Panc1 (cell line): ENCODE data around the gene MLKL. TPM values are rescaled to one million over a fixed set of nuclear protein-coding genes. Genes with fewer than 3 reads are reported as not detected.

ENCODE experiments used
- ATAC-seq: fragments of 200-7000 bp; cut with Tn5 transposase; 2 replicates; pipeline ENCODE4 v1.9.1; 2020; ENCODE audit warnings: mild to moderate bottlenecking, moderate library complexity
- BruUV-seq: library from RNA; stranded (reverse); fragments of 400-500 nt; replicated peaks from 2 replicates; lab custom pipeline; 2021; lab: Mats Ljungman, UMichigan
- CTCF ChIA-PET: fragments of 300-600 bp; sonication (Branson Sonifier 250); formaldehyde crosslinking; loops from one replicate; lab custom pipeline; 2022; ENCODE audit warnings: antibody characterized with exemption; lab: Charles Lee
- POLR2A ChIA-PET: fragments of 300-600 bp; sonication (Branson Sonifier 250); formaldehyde crosslinking; loops from one replicate; lab custom pipeline; 2022; ENCODE audit warnings: antibody characterized with exemption; lab: Charles Lee
- DNase-seq: peaks from one replicate; pipeline ENCODE4 v3.0.0-alpha.2; 2010; ENCODE audit warnings: low read depth, low spot score
- H3K27ac ChIP-seq: 2 replicates; pipeline ENCODE4 v1.5.1; 2011; ENCODE audit warnings: mild to moderate bottlenecking, low read length, inconsistent platforms
- H3K27me3 ChIP-seq: fragments of 200-500 bp; sonication (Bioruptor generic); 2 replicates; pipeline ENCODE4 v1.6.0; 2014; ENCODE audit warnings: low read length, inconsistent platforms; ENCODE audit not compliant: control insufficient read depth, insufficient read depth
- H3K36me3 ChIP-seq: fragments of 200-500 bp; sonication (Bioruptor generic); 2 replicates; pipeline ENCODE4 v1.5.1; 2014; ENCODE audit warnings: inconsistent platforms, mild to moderate bottlenecking, low read length, moderate library complexity; ENCODE audit not compliant: control insufficient read depth, insufficient read depth
- H3K4me1 ChIP-seq: 2 replicates; pipeline ENCODE4 v1.5.1; 2011; ENCODE audit warnings: inconsistent platforms, mild to moderate bottlenecking, low read length, moderate library complexity; ENCODE audit not compliant: control insufficient read depth, insufficient read depth
- H3K4me3 ChIP-seq, 2 experiments: 2 replicates each; pipeline ENCODE4 v1.5.1; 2011 to 2012; ENCODE audit warnings: low read depth in 2 of 2, low read length in 2 of 2, mild to moderate bottlenecking in 2 of 2, inconsistent platforms in 1 of 2, moderate library complexity in 1 of 2
- H3K9me3 ChIP-seq: fragments of 200-500 bp; sonication (Bioruptor generic); 2 replicates; pipeline ENCODE4 v1.5.1; 2014; ENCODE audit warnings: low read depth, mild to moderate bottlenecking, inconsistent platforms, low read length, moderate library complexity; ENCODE audit not compliant: control insufficient read depth, insufficient read depth
- POLR2AphosphoS5 ChIP-seq: IDR thresholded peaks from 2 replicates; pipeline ENCODE4 v1.6.1; 2012; ENCODE audit warnings: mild to moderate bottlenecking, low read depth, low read length, moderate library complexity
- REST ChIP-seq, 2 experiments: IDR thresholded peaks; 2 replicates each; pipeline ENCODE4 v1.6.1; 2011 to 2012; ENCODE audit warnings: low read depth in 2 of 2, control low read depth in 1 of 2, low read length in 1 of 2, mild to moderate bottlenecking in 1 of 2, moderate library complexity in 1 of 2; ENCODE audit not compliant: insufficient read depth in 1 of 2
- SIN3A ChIP-seq: IDR thresholded peaks from 2 replicates; pipeline ENCODE4 v1.6.1; 2012; ENCODE audit warnings: low read depth, mild to moderate bottlenecking, low read length, moderate library complexity, borderline replicate concordance; ENCODE audit not compliant: insufficient read depth
- TCF7L2 ChIP-seq: IDR thresholded peaks from 2 replicates; pipeline ENCODE4 v1.6.1; 2011; ENCODE audit warnings: mild to moderate bottlenecking, low read depth, low read length, inconsistent platforms
- in situ Hi-C: cut with HindIII; loops from 2 replicates; pipeline ENCODE4 v1.10.0; 2016; ENCODE audit warnings: low sequenced_read_pairs, low pct_unique_long_range_greater_than_20kb
- intact Hi-C: fragments of 100-400 bp; cut with micrococcal nuclease; formaldehyde crosslinking; loops from one replicate; pipeline ENCODE4 v1.10.0; 2022; ENCODE audit not compliant: unreplicated experiment
- total RNA-seq: library from RNA; stranded (reverse); gene quantifications from one replicate; pipeline ENCODE4 v1.2.1, GENCODE V29; 2021; ENCODE audit not compliant: unreplicated experiment
- TF ChIP-seq, protein P1 (sequence below): fragments of 450-650 bp; IDR thresholded peaks from 2 replicates; pipeline ENCODE4 v1.5.1; 2017; ENCODE audit warnings: mild to moderate bottlenecking

The MLKL gene
- total RNA-seq, 1 experiment from 2014 or later, result 4.8 TPM

- no TSS peak for BruUV-seq
- H3K4me3 ChIP-seq, result no peak overlapping the region
- ATAC-seq (no peak), DNase-seq (no peak)
- TF ChIP-seq, protein P1, sequence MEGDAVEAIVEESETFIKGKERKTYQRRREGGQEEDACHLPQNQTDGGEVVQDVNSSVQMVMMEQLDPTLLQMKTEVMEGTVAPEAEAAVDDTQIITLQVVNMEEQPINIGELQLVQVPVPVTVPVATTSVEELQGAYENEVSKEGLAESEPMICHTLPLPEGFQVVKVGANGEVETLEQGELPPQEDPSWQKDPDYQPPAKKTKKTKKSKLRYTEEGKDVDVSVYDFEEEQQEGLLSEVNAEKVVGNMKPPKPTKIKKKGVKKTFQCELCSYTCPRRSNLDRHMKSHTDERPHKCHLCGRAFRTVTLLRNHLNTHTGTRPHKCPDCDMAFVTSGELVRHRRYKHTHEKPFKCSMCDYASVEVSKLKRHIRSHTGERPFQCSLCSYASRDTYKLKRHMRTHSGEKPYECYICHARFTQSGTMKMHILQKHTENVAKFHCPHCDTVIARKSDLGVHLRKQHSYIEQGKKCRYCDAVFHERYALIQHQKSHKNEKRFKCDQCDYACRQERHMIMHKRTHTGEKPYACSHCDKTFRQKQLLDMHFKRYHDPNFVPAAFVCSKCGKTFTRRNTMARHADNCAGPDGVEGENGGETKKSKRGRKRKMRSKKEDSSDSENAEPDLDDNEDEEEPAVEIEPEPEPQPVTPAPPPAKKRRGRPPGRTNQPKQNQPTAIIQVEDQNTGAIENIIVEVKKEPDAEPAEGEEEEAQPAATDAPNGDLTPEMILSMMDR, result no peak
- TF ChIP-seq REST (IDR thresholded peaks at IDR 0.05; ENCODE audit: insufficient read depth in 1 of 2, low read depth in 2 of 2, low read length in 1 of 2) (no peak), SIN3A (no peak), TCF7L2 (no peak), POLR2AphosphoS5 (no peak)
- intact Hi-C loops (no loop called here), in situ Hi-C loops (no loop called here)
- ChIA-PET POLR2A (no interaction called here), CTCF (no interaction called here)
- H3K27ac ChIP-seq, result no peak overlapping the region
- no peaks in the 10 kb centered on the region for H3K27me3 ChIP-seq
- no peaks in the 10 kb centered on the region for H3K36me3 ChIP-seq
- H3K9me3 ChIP-seq, result no peaks in the 10 kb centered on the region
- no peaks in the 10 kb centered on the region; the same call in 1 of the 2 replicates for H3K4me1 ChIP-seq
Measured at GRCh38 chr16:74682556-74682955, 18.1 kb downstream of the MLKL start.

GRCh38 chr16:74680681-74681080 lies 20.0 kb downstream of the MLKL start:
- BruUV-seq, result no TSS peak
- TF ChIP-seq, protein P1, result no peak
- TF ChIP-seq TCF7L2 (no peak), REST (IDR thresholded peaks at IDR 0.05; ENCODE audit: insufficient read depth in 1 of 2, low read depth in 2 of 2, low read length in 1 of 2) (no peak), POLR2AphosphoS5 (no peak), SIN3A (no peak)
- no peak for DNase-seq
- ATAC-seq, result no peak
- no peaks in the 10 kb centered on the region for H3K36me3 ChIP-seq
- H3K27me3 ChIP-seq, result no peaks in the 10 kb centered on the region
- H3K4me1 ChIP-seq, result no peaks in the 10 kb centered on the region; the same call in 1 of the 2 replicates
- CTCF ChIA-PET, result no interaction called here
- intact Hi-C loops (no loop called here), in situ Hi-C loops (no loop called here)
- no peaks in the 10 kb centered on the region for H3K9me3 ChIP-seq
- no peak overlapping the region for H3K27ac ChIP-seq
- POLR2A ChIA-PET, result interaction anchor here (0.6 kb wide), 1 partner anchor 11 kb away, joined by 11 read pairs; no protein-coding TSS in a partner anchor
- H3K4me3 ChIP-seq, result no peak overlapping the region
